ENCODE measurements around the gene HIPK1. TPM values are rescaled to one million over a fixed set of nuclear protein-coding genes. Genes with fewer than 3 reads are reported as not detected.
A peak's percentile ranks its signal among the peaks of the same experiment; 100 is the strongest.

HIPK1 gene
- total RNA-seq, 1 donor from 2014 or later, result 52.2 TPM

GRCh38 chr1:113898241-113898814 lies 30.8 kb upstream of the HIPK1 start:
- Histone ChIP-seq H3K27ac (replicated peaks) (no peak overlapping the region), H3K36me3 (peaks cover 83% of the 10 kb centered on the region), H3K9me3 (replicated peaks) (no peaks in the 10 kb centered on the region), H3K27me3 (ENCODE audit: low read depth) (no peaks in the 10 kb centered on the region), H3K4me1 (peaks cover 22% of the 10 kb centered on the region), H3K4me3 (no peak overlapping the region)
- TF ChIP-seq CTCF (IDR thresholded peaks at IDR 0.05; ENCODE audit: borderline replicate concordance), result no peak
- no peak for DNase-seq
- intact Hi-C loops (cut with micrococcal nuclease), result no loop called here

- no peak overlapping the region for H3K4me3 ChIP-seq
- intact Hi-C loops (cut with micrococcal nuclease), result no loop called here
- H3K9me3 ChIP-seq (replicated peaks), result no peaks in the 10 kb centered on the region
- peaks cover 83% of the 10 kb centered on the region for H3K36me3 ChIP-seq
- TF ChIP-seq CTCF (IDR thresholded peaks at IDR 0.05; ENCODE audit: borderline replicate concordance), result no peak
- no peaks in the 10 kb centered on the region for H3K27me3 ChIP-seq (ENCODE audit: low read depth)
- DNase-seq, result no peak
- no peak overlapping the region for H3K27ac ChIP-seq (replicated peaks)
- peaks cover 30% of the 10 kb centered on the region for H3K4me1 ChIP-seq
Measured at GRCh38 chr1:113899111-113899510, 30.0 kb upstream of the HIPK1 start.

GRCh38 chr1:113901191-113901590 lies 27.9 kb upstream of the HIPK1 start:
- TF ChIP-seq CTCF (IDR thresholded peaks at IDR 0.05; ENCODE audit: borderline replicate concordance), result no peak
- Histone ChIP-seq H3K27me3 (ENCODE audit: low read depth) (no peaks in the 10 kb centered on the region), H3K4me1 (peaks cover 44% of the 10 kb centered on the region), H3K36me3 (peaks cover 65% of the 10 kb centered on the region), H3K27ac (replicated peaks) (no peak overlapping the region), H3K9me3 (replicated peaks) (no peaks in the 10 kb centered on the region), H3K4me3 (no peak overlapping the region)
- intact Hi-C loops (cut with micrococcal nuclease), result no loop called here
- DNase-seq, result no peak

- TF ChIP-seq CTCF (IDR thresholded peaks at IDR 0.05; ENCODE audit: borderline replicate concordance), result no peak
- Histone ChIP-seq H3K9me3 (replicated peaks) (no peaks in the 10 kb centered on the region), H3K36me3 (peaks cover 51% of the 10 kb centered on the region), H3K4me1 (peaks cover 47% of the 10 kb centered on the region), H3K4me3 (peak overlapping the region; percentile 71), H3K27me3 (ENCODE audit: low read depth) (no peaks in the 10 kb centered on the region), H3K27ac (replicated peaks) (peak overlapping the region; percentile 93)
- intact Hi-C loops (cut with micrococcal nuclease), result loop anchor here (2.0 kb wide), 1 partner anchor 27 kb away; no protein-coding TSS in a partner anchor
- no peak for DNase-seq
Measured at GRCh38 chr1:113903501-113904292, 25.4 kb upstream of the HIPK1 start.

GRCh38 chr1:113904293-113904673 lies 24.8 kb upstream of the HIPK1 start:
- Histone ChIP-seq H3K9me3 (replicated peaks) (no peaks in the 10 kb centered on the region), H3K4me3 (peak overlapping the region; percentile 71), H3K36me3 (peaks cover 51% of the 10 kb centered on the region), H3K27me3 (ENCODE audit: low read depth) (no peaks in the 10 kb centered on the region), H3K4me1 (peaks cover 42% of the 10 kb centered on the region), H3K27ac (replicated peaks) (peak overlapping the region; percentile 93)
- no peak for DNase-seq
- intact Hi-C loops (cut with micrococcal nuclease), result loop anchor here (2.0 kb wide), 1 partner anchor 27 kb away; no protein-coding TSS in a partner anchor
- TF ChIP-seq CTCF (IDR thresholded peaks at IDR 0.05; ENCODE audit: borderline replicate concordance), result no peak
